MM.1S (cell line): Measurements from ENCODE around the gene OSTN.

Experiments
- DNase-seq: peaks from one replicate; pipeline ENCODE4 v3.0.0-alpha.2; 2015
- H2AFZ ChIP-seq: fragments of 300-600 bp; sonication (generic); 2 replicates; pipeline ENCODE4 v1.6.0; 2016; ENCODE audit warnings: antibody characterized with exemption, low read length
- H3F3A ChIP-seq: fragments of 300-600 bp; sonication (generic); 2 replicates; pipeline ENCODE4 v1.6.1; 2016; ENCODE audit warnings: mild to moderate bottlenecking, antibody characterized with exemption, low read length, moderate library complexity, mixed read lengths; ENCODE audit not compliant: insufficient read depth
- H3K27ac ChIP-seq: fragments of 300-600 bp; sonication (generic); 2 replicates; pipeline ENCODE4 v1.5.1; 2016; ENCODE audit warnings: mild to moderate bottlenecking, low read length
- H3K27me3 ChIP-seq: fragments of 300-600 bp; sonication (generic); replicated peaks from 2 replicates; pipeline ENCODE4 v1.6.0; 2016; ENCODE audit warnings: low read length; ENCODE audit not compliant: insufficient read depth
- H3K36me3 ChIP-seq: fragments of 300-600 bp; sonication (generic); replicated peaks from 2 replicates; pipeline ENCODE4 v1.6.1; 2016; ENCODE audit warnings: mild to moderate bottlenecking, low read length, mixed read lengths; ENCODE audit not compliant: insufficient read depth
- H3K4me1 ChIP-seq: fragments of 300-600 bp; sonication (generic); 2 replicates; pipeline ENCODE4 v1.6.1; 2016; ENCODE audit warnings: low read length, mixed read lengths
- H3K4me2 ChIP-seq: fragments of 300-600 bp; sonication (generic); 2 replicates; pipeline ENCODE4 v1.6.0; 2016; ENCODE audit warnings: low read depth, low read length
- H3K4me3 ChIP-seq: fragments of 300-600 bp; sonication (generic); 2 replicates; pipeline ENCODE4 v1.5.1; 2016; ENCODE audit warnings: low read length, mixed read lengths
- H3K79me2 ChIP-seq: fragments of 300-600 bp; sonication (generic); 2 replicates; pipeline ENCODE4 v1.6.1; 2016; ENCODE audit warnings: mixed run types, low read length, mixed read lengths
- H3K9ac ChIP-seq: fragments of 300-600 bp; sonication (generic); 2 replicates; pipeline ENCODE4 v1.6.1; 2016; ENCODE audit warnings: low read length, mixed read lengths
- H3K9me2 ChIP-seq: fragments of 300-600 bp; sonication (generic); replicated peaks from 2 replicates; pipeline ENCODE4 v1.6.1; 2016; ENCODE audit warnings: mild to moderate bottlenecking, low read length, mixed read lengths; ENCODE audit not compliant: insufficient read depth
- H3K9me3 ChIP-seq: fragments of 300-600 bp; sonication (generic); replicated peaks from 2 replicates; pipeline ENCODE4 v1.6.1; 2016; ENCODE audit warnings: mild to moderate bottlenecking, low read length, mixed read lengths; ENCODE audit not compliant: insufficient read depth
- H4K20me1 ChIP-seq: fragments of 300-600 bp; sonication (generic); 2 replicates; pipeline ENCODE4 v1.6.1; 2016; ENCODE audit warnings: mild to moderate bottlenecking, low read length, moderate library complexity, mixed read lengths; ENCODE audit not compliant: insufficient read depth
- EZH2 ChIP-seq: fragments of 300-600 bp; sonication (generic); optimal IDR thresholded peaks from 2 replicates; pipeline ENCODE3; 2017; ENCODE audit warnings: low read depth, mild to moderate bottlenecking, antibody characterized with exemption, low read length, mixed read lengths
- EZH2phosphoT487 ChIP-seq: fragments of 300-600 bp; sonication (generic); IDR thresholded peaks from 2 replicates; pipeline ENCODE4 v1.6.1; 2018; ENCODE audit warnings: antibody characterized with exemption, low read length
- TF ChIP-seq, protein P1 (sequence below): fragments of 300-600 bp; sonication (generic); IDR thresholded peaks from 2 replicates; pipeline ENCODE4 v1.5.1; 2016; ENCODE audit warnings: antibody characterized with exemption, low read length, mixed read lengths

OSTN gene

DNA sequence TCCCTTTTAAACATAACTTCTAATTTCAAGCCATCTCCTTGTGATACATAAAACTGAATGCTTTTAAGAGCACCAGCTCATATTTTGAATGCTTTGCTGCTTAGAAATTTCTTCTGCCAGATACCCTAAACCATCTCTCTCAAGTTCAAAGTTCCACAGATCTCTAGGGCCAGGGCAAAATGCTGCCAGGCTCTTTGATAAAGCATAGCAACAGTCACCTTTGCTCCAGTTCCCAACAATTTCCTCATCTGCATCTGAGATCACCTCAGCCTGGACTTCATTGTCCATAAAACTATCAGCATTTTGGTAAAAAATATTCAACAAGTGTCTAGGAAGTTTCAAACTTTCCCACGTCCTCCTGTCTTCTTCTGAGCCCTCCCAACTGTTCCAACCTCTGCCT is 17.5 kb downstream of the OSTN start:
- H3K9ac ChIP-seq: no peak overlapping the region
- no peak for DNase-seq
- no peaks in the 10 kb centered on the region for H3F3A ChIP-seq
- no peak overlapping the region for H3K27ac ChIP-seq
- H2AFZ ChIP-seq: no peak overlapping the region
- H3K9me3 ChIP-seq: no peaks in the 10 kb centered on the region
- no peaks in the 10 kb centered on the region for H3K4me1 ChIP-seq
- H3K27me3 ChIP-seq: no peaks in the 10 kb centered on the region
- no peaks in the 10 kb centered on the region for H3K79me2 ChIP-seq
- no peaks in the 10 kb centered on the region for H3K9me2 ChIP-seq
- no peaks in the 10 kb centered on the region for H3K36me3 ChIP-seq
- no peak overlapping the region for H3K4me3 ChIP-seq
- H4K20me1 ChIP-seq: no peaks in the 10 kb centered on the region
- TF ChIP-seq EZH2phosphoT487: no peak
- TF ChIP-seq, protein P1, sequence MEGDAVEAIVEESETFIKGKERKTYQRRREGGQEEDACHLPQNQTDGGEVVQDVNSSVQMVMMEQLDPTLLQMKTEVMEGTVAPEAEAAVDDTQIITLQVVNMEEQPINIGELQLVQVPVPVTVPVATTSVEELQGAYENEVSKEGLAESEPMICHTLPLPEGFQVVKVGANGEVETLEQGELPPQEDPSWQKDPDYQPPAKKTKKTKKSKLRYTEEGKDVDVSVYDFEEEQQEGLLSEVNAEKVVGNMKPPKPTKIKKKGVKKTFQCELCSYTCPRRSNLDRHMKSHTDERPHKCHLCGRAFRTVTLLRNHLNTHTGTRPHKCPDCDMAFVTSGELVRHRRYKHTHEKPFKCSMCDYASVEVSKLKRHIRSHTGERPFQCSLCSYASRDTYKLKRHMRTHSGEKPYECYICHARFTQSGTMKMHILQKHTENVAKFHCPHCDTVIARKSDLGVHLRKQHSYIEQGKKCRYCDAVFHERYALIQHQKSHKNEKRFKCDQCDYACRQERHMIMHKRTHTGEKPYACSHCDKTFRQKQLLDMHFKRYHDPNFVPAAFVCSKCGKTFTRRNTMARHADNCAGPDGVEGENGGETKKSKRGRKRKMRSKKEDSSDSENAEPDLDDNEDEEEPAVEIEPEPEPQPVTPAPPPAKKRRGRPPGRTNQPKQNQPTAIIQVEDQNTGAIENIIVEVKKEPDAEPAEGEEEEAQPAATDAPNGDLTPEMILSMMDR: no peak
- TF ChIP-seq EZH2: no peak
- no peak overlapping the region for H3K4me2 ChIP-seq

DNA sequence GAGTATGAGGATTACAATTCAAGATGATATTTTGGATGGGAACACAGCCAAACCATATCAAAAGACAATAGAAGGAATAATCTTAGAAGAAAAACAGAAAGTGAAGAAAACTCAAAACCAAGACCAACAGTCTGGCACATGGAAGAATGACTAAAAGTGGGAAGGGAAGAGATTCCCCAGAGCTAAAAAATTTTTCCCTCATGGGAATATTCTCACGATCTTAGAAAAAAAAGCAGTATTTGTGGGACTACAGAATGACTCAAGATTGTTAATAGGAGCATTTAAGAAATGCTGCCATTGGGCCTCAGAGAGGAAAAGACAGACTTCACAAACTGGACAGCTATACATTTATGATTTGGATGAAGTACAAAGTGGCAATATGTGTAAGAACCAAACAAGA is 18.3 kb downstream of the OSTN start:
- DNase-seq: no peak
- Histone ChIP-seq H3K4me3 (no peak overlapping the region), H3K4me1 (no peaks in the 10 kb centered on the region), H3K27ac (no peak overlapping the region), H3K9me2 (no peaks in the 10 kb centered on the region), H3K9ac (no peak overlapping the region), H2AFZ (no peak overlapping the region), H3K9me3 (no peaks in the 10 kb centered on the region), H3K79me2 (no peaks in the 10 kb centered on the region), H3K36me3 (no peaks in the 10 kb centered on the region), H3K4me2 (no peak overlapping the region), H4K20me1 (no peaks in the 10 kb centered on the region), H3F3A (no peaks in the 10 kb centered on the region), H3K27me3 (no peaks in the 10 kb centered on the region)
- no peak for TF ChIP-seq EZH2phosphoT487
- TF ChIP-seq, protein P1: no peak
- TF ChIP-seq EZH2: no peak

DNA sequence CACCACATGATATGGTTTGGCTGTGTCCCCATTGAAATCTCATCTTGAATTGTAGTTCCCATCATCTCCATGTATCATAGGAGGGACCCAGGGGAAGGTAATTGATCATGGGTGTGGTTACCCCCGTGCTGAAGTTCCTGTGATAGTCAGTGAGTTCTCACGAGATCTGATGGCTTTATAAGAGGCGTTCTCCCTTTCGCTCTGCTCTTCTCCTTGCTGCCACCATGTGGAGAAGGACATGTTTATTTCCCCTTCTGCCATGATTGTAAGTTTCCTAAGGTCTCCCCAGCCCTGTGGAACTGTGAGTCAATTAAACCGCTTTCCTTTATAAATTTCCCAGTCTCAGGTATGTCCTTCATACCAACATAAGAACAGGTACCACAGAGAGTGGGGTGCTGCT is 21.9 kb downstream of the OSTN start:
- H3K9me3 ChIP-seq: no peaks in the 10 kb centered on the region
- H3F3A ChIP-seq: no peaks in the 10 kb centered on the region
- no peaks in the 10 kb centered on the region for H3K9me2 ChIP-seq
- no peak overlapping the region for H3K27ac ChIP-seq
- no peaks in the 10 kb centered on the region for H3K36me3 ChIP-seq
- no peak for DNase-seq
- H4K20me1 ChIP-seq: no peaks in the 10 kb centered on the region
- H3K9ac ChIP-seq: no peak overlapping the region
- no peaks in the 10 kb centered on the region for H3K27me3 ChIP-seq
- H3K4me1 ChIP-seq: no peaks in the 10 kb centered on the region
- TF ChIP-seq EZH2 (no peak), EZH2phosphoT487 (no peak)
- TF ChIP-seq, protein P1: no peak
- no peak overlapping the region for H2AFZ ChIP-seq
- H3K4me3 ChIP-seq: no peak overlapping the region
- H3K4me2 ChIP-seq: no peak overlapping the region
- no peaks in the 10 kb centered on the region for H3K79me2 ChIP-seq

DNA sequence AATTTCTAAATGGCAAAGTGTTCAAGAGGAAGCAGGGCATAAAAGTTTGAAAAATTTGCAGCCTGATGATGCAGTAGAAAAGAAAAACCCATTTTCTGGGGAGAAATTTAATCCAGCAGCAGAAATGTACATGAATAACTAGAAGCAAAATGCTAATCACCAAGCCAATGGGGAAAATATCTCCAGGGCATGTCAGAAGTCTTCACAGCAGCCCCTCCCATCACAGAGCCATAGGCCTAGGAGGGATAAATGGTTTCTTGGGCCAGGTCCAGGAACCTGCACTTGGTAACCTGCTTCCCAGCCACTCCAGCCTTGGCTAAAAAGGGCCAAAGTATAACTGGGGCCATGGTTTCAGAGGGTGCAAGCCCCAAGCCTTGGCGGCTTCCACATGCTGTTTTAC is 22.6 kb downstream of the OSTN start:
- Histone ChIP-seq H3K4me1 (no peaks in the 10 kb centered on the region), H3K27ac (no peak overlapping the region), H3K9me2 (no peaks in the 10 kb centered on the region), H3F3A (no peaks in the 10 kb centered on the region), H2AFZ (no peak overlapping the region), H3K9ac (no peak overlapping the region), H3K4me2 (no peak overlapping the region), H4K20me1 (no peaks in the 10 kb centered on the region), H3K79me2 (no peaks in the 10 kb centered on the region), H3K36me3 (no peaks in the 10 kb centered on the region), H3K4me3 (no peak overlapping the region), H3K9me3 (no peaks in the 10 kb centered on the region), H3K27me3 (no peaks in the 10 kb centered on the region)
- DNase-seq: no peak
- TF ChIP-seq, protein P1: no peak
- no peak for TF ChIP-seq EZH2
- TF ChIP-seq EZH2phosphoT487: no peak
